T-helper 17 cell (primary cell): ENCODE measurements around the gene CLIP4. TPM values are rescaled to one million over a fixed set of nuclear protein-coding genes. Genes with fewer than 3 reads are reported as not detected.

Experiments used
- ATAC-seq: fragments of 150-1000 bp; cut with Tn5 transposase; 2 replicates; pipeline ENCODE4 v1.10.0; 2021; ENCODE audit warnings: mild to moderate bottlenecking, moderate library complexity
- DNase-seq, 3 donors: peaks; one replicate each; pipeline versions ENCODE4 v3.0.0 to v3.0.0-alpha.2; 2020 to 2021
- H3K9me3 ChIP-seq: one replicate; pipeline ENCODE4 v1.7.0; 2013; ENCODE audit warnings: low read length, mild to moderate bottlenecking; ENCODE audit not compliant: control insufficient read depth, poor library complexity, severe bottlenecking
- H3K27ac Mint-ChIP-seq: one replicate; pipeline ENCODE4 v1.8.0; 2022; ENCODE audit warnings: mild to moderate bottlenecking, moderate library complexity, mixed read lengths
- H3K27me3 Mint-ChIP-seq: one replicate; pipeline ENCODE4 v1.8.0; 2022; ENCODE audit warnings: mixed read lengths
- H3K36me3 Mint-ChIP-seq: one replicate; pipeline ENCODE4 v1.8.0; 2022; ENCODE audit warnings: low read depth, mixed read lengths
- H3K4me1 Mint-ChIP-seq: one replicate; pipeline ENCODE4 v1.8.0; 2022; ENCODE audit warnings: mild to moderate bottlenecking, mixed read lengths
- H3K4me3 Mint-ChIP-seq: one replicate; pipeline ENCODE4 v1.8.0; 2022; ENCODE audit warnings: mild to moderate bottlenecking, moderate library complexity, mixed read lengths
- total RNA-seq, 4 donors: library from RNA in 2 of 4; stranded (reverse) in 2 of 4; gene quantifications; one replicate each; pipeline ENCODE4 v1.2.3 and lab custom pipeline; 2022 to 2026

CLIP4 gene
- total RNA-seq, 2 donors from 2014 or later: 36.8 to 41.6 TPM

DNA sequence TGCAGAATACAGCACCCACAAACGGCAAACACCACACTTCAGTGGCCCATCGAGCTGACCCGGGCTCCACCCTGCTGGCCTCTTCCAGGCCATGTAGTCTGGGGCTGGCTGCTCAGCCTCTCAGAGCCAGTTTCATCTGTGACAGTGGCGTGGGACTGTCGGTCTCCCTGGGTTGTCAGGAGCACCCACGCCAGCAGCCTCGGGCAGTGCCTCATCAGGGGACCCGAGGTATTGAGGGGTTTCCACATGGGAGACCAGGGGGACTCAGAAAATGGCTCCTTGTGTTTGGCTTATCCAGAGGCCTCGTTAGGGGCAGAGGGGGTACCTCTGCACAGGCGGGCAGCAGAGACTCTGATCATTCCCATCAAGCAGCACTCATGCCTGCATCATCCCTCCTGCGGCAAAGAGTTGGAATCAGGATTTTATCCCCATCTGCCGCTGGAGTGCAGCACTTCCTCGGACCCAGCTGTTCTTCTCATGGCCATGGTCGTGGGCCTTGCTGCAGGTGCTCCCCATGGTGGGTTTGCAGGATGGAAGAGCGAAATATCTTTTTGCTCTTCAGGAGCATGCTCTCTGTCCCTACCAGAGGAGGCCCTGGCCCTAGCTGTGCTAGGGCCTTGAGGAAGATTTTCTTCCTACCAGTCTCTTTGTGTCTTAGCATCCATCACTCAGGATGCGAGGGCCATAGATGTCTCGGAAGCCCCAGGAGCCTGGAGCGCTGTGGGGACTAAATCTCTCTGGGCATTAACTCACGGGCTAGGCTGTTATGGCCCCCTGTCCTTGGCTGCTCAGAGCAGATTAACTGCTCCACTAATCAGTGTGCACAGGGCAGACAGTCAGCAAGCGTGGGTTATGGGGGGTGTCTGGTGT is 100.8 kb downstream of the CLIP4 start:
- DNase-seq: no peak
- no peak overlapping the region for H3K4me3 Mint-ChIP-seq
- H3K4me1 Mint-ChIP-seq: peaks cover 14% of the 10 kb centered on the region
- no peak overlapping the region for H3K27ac Mint-ChIP-seq
- H3K9me3 ChIP-seq: no peaks in the 10 kb centered on the region
- H3K27me3 Mint-ChIP-seq: no peaks in the 10 kb centered on the region
- peaks cover 2% of the 10 kb centered on the region for H3K36me3 Mint-ChIP-seq
- no peak for ATAC-seq

DNA sequence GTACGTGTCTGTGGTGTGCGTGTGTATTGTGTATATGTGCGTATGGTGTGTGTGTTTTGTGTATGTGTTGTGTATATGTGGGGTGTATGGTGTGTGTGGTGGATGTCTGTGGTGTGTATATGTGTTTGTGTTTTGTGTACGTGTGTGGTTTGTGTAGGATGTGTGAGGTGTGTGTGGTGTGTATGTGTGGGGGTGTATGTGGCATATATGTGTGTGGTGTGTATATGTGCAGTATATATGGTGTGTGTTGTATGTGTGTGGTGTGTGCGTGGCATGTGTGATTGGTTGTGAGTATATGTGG is 101.3 kb downstream of the CLIP4 start:
- Mint-ChIP-seq H3K36me3 (no peaks in the 10 kb centered on the region), H3K27me3 (no peaks in the 10 kb centered on the region), H3K27ac (no peak overlapping the region), H3K4me3 (no peak overlapping the region), H3K4me1 (peaks cover 10% of the 10 kb centered on the region)
- no peaks in the 10 kb centered on the region for H3K9me3 ChIP-seq
- no peak for DNase-seq
- no peak for ATAC-seq

DNA sequence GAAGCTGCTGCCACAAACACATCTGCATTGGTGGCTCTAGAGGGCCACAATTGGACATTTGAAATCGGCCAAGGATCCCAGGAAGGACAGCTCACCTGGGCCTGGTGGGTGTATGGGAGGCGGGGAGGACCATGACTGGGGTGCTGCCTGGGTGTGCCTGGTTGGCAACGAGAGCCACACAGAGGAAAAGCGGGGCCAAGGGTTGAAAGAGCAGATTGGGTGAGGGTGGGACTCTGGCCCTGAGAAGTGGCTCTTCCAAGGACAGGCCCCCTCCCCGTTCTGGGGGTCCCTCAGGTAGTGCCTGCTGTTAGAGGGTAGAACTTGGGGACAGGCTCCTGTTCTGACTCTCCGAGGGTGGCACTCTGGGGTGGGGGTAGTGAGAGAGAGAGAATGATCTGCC is 102.9 kb downstream of the CLIP4 start:
- DNase-seq (no peak), ATAC-seq (no peak)
- Mint-ChIP-seq H3K27ac (no peak overlapping the region), H3K4me3 (no peak overlapping the region), H3K27me3 (no peaks in the 10 kb centered on the region), H3K4me1 (peaks cover 6% of the 10 kb centered on the region), H3K36me3 (no peaks in the 10 kb centered on the region)
- no peaks in the 10 kb centered on the region for H3K9me3 ChIP-seq

DNA sequence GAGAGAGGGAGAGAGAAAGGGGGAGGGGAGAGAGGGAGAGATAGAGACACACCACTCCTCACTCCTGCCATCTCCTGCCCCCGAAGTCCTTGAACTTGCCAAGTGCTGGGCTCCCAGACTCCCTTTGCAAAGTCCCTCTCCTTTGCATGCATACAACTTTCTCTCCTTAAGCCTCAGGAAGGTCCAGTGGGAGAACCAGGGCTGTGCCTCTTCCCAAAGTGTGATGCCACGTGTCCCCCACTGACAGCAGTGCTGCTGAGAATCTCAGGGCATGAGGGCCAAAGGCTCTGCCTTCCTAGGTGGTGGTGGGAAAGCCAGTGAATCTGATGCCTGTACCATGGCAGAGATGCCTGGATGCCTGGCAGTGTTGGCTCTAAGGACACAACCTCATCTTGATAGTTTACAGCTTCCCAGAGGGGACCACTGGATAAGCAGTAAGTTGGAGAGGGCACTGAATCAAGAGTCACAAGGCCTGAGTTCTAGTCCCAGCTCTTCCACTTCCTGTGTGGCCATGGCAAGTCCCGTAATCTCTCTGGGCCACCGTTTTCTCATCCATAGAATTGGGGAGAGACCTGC is 103.4 kb downstream of the CLIP4 start:
- H3K4me1 Mint-ChIP-seq: peaks cover 4% of the 10 kb centered on the region
- ATAC-seq (no peak), DNase-seq (no peak)
- no peaks in the 10 kb centered on the region for H3K36me3 Mint-ChIP-seq
- H3K4me3 Mint-ChIP-seq: no peak overlapping the region
- H3K27me3 Mint-ChIP-seq: no peaks in the 10 kb centered on the region
- no peak overlapping the region for H3K27ac Mint-ChIP-seq
- no peaks in the 10 kb centered on the region for H3K9me3 ChIP-seq

DNA sequence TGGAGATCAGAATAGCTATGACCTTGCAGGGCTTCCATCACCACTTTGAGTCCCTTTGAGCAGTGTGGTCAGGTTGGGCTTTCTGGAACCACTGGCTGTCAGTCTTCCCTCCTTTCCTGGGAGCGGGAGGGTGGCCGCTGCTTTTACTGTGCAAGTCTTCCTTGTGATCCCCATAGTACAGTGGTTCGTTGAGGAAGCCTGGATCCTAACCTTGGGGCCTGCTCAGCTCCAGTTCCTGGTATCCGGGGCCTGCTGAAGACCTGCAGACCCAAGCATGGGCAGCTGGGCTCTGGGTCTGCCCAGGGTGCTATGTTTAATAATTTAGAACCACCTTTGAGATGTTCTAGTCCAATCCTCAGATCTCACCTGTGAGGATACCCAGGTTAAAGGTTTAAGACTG is 104.2 kb downstream of the CLIP4 start:
- DNase-seq (no peak), ATAC-seq (no peak)
- H3K9me3 ChIP-seq: no peaks in the 10 kb centered on the region
- no peak overlapping the region for H3K27ac Mint-ChIP-seq
- H3K4me3 Mint-ChIP-seq: no peak overlapping the region
- no peaks in the 10 kb centered on the region for H3K36me3 Mint-ChIP-seq
- peaks cover 2% of the 10 kb centered on the region for H3K4me1 Mint-ChIP-seq
- H3K27me3 Mint-ChIP-seq: no peaks in the 10 kb centered on the region

DNA sequence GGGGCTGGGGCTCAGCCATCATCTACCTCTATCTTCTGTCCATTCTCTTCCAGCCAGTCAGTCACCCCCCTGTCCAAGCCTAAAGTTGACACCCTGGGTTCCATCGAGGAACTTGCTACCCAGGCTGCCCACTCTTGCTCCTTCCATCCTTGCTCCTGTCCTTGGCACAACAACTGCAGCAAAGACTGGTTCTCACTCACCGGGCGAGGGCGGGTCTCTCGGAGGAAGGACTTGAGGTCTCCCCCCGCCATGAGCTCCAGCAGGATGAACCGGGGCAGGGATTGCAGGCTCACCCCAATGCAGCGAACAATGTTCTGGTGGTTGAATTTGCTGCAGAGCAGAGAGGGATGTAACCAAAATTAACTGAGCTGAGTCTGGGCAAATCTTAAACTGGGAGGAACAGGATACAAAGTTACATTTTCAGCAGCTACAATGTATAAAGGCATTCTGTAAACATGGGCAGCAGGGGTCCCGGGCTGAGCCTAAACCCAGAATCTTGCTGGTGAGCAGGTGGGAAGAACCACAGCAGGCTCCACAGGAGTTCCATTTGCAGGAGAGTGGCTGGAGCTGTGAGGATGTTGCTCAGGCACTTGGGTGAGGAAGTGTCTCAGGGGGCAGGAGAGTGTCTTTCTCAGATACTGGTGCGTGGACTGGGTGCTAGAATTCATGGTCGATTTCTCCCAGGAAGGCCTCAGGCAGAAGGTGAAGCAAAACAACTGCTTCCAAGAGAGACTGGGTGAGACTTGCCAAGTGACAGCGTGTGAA is 105.5 kb downstream of the CLIP4 start:
- no peak overlapping the region for H3K27ac Mint-ChIP-seq

DNA sequence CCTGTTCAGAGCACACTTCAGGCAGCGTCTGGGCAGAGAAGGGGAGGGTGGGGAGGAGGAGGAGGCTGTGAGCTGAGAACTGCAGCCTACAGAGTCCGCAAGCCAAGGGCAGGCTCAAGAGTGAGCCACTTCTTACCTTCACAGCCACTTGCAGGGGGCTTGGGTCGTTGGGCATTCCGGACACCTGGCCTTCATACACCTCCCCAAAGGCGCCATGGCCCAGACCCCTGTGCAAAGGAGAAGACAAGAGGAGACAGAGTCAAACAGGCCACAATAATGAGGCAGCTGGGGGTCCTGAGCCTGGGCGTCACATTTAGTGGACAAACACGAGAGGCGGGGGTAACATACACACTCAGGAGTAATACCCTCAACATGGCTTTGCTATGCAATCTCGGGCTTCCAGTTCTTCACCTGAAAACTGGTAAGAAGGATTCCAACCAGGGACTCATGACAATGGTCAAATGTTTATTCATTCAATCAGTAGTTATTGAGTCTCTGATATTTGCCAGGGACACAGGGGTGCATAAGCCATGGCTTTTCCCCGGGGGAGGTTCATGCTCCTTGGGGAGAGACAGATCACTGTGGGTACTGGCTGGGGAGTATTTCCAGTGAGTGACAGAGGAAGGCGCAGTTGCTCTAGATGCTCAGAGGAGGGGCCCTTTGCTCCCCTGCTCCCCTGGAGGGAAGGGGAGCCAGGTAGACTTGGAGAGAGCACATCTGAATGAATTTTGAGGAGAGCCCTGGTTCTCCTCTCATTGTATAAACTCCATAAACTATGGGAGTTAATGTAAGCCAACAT is 107.4 kb downstream of the CLIP4 start:
- DNase-seq: no peak
- H3K27me3 Mint-ChIP-seq: peaks cover 16% of the 10 kb centered on the region
- no peak overlapping the region for H3K4me3 Mint-ChIP-seq
- no peak overlapping the region for H3K27ac Mint-ChIP-seq
- H3K36me3 Mint-ChIP-seq: no peaks in the 10 kb centered on the region
- no peaks in the 10 kb centered on the region for H3K4me1 Mint-ChIP-seq
- H3K9me3 ChIP-seq: no peaks in the 10 kb centered on the region
- no peak for ATAC-seq

More for the DNA sequence above, 105.5 kb downstream of the CLIP4 start:
- no peaks in the 10 kb centered on the region for H3K4me1 Mint-ChIP-seq
- no peak overlapping the region for H3K4me3 Mint-ChIP-seq
- H3K27me3 Mint-ChIP-seq: peaks cover 4% of the 10 kb centered on the region
- H3K36me3 Mint-ChIP-seq: no peaks in the 10 kb centered on the region
- H3K9me3 ChIP-seq: no peaks in the 10 kb centered on the region
- no peak for DNase-seq
- ATAC-seq: no peak

DNA sequence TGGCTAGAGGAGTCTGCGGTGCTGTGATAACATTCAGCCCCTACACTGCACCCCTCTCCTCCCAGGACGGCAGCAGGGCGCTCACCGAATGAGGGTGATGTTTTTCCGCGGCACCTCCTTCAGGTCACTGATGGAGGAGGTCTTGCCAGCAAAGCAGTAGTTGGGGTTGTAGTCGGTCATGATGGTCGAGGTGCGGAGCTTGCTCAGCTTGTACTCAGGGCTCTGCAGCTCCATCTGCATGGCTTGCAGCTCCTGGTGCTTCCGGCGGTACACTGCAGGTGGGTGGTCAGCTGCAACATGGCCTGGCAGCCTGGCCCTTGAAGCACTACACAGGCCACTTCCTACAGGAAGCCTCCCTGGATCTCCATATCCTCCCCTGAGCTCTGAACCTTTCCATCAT is 108.0 kb downstream of the CLIP4 start:
- no peaks in the 10 kb centered on the region for H3K4me1 Mint-ChIP-seq
- H3K27ac Mint-ChIP-seq: no peak overlapping the region
- H3K9me3 ChIP-seq: no peaks in the 10 kb centered on the region
- no peaks in the 10 kb centered on the region for H3K36me3 Mint-ChIP-seq
- H3K4me3 Mint-ChIP-seq: no peak overlapping the region
- DNase-seq: no peak
- no peak for ATAC-seq
- H3K27me3 Mint-ChIP-seq: peaks cover 16% of the 10 kb centered on the region

DNA sequence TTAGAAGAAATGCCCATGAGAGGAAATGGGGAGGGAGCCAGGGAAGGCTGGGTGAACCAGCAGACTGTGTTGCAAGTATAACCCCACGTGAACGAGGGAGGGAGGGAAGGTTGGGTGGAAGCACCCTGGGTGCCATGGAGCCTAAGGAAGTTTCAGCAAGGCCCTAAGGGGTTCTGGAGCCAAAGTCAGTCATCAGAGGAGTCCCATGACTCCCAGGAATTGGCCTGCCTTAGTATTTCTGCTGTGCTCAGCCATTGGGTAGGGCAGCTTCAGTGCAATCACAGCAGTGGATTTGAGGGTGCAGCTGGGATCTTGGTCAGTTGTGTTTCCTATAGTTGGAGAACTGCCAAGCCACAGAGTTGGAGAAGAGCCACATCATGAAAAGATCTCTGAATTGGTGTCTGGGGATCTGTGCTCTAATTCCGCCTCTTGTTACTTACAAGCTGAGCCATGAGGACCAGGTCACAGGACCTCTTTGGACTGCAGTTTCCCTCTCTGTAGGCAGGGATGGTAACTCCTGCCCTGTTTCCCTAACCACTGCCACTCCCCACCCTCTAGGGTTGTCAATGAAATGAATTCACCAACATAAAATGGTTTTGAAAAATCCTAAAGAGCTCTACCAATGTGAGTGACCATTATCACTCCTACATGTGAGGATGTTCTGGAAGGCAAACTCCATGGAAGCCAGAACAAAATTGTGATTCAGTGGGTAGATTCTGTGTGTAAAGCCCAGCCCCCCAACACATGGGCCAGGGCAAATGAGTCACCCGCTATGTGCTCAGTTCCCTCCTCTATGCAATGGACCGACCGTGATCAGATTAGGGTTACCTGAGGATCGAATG is 108.9 kb downstream of the CLIP4 start:
- Mint-ChIP-seq H3K4me1 (no peaks in the 10 kb centered on the region), H3K4me3 (no peak overlapping the region), H3K27ac (no peak overlapping the region), H3K27me3 (peaks cover 20% of the 10 kb centered on the region), H3K36me3 (no peaks in the 10 kb centered on the region)
- DNase-seq (no peak), ATAC-seq (no peak)
- no peaks in the 10 kb centered on the region for H3K9me3 ChIP-seq

DNA sequence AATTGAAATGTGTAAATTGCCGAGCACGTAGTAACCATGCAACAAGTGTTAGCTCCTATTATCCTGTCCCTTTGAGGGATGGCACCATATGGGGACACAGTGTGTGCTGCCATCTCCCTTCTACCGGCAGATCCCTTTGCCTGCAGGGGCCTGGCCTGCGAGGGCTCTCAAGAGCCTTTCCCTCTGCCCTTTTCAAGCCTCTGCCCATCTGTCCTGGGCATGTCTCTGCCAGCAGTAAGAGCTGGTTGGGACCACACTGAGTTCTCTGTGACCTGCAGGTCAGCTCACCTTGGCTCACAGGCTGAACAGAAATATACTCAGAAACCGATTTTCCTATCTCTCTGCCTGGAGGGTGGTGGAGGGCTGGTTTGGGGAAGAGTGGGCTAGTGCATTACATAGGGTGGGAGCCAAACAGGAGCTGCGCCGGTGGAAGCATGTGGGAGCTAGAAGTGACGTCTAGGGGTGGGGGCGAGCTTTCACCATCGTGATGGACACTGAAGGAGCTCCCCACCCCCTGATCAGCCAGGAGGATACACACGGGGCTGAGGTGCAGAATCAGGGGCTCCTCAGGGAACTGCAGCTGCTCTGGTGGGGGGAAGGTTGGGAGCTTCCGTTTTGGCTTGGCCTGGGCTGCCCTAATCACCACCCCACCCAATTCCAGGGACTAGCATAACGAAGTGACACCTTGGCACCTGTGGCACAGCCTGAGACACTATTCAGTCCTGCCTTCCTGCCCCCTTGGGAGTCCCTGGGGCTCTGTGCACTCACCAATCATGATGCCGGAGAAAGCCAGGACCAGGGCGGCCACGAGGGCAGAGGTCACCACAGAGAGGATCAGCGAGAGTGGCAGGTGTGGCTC is 109.7 kb downstream of the CLIP4 start:
- no peak overlapping the region for H3K4me3 Mint-ChIP-seq
- no peak for DNase-seq
- ATAC-seq: no peak
- peaks cover 25% of the 10 kb centered on the region for H3K27me3 Mint-ChIP-seq
- no peaks in the 10 kb centered on the region for H3K4me1 Mint-ChIP-seq
- H3K9me3 ChIP-seq: no peaks in the 10 kb centered on the region
- H3K36me3 Mint-ChIP-seq: no peaks in the 10 kb centered on the region
- no peak overlapping the region for H3K27ac Mint-ChIP-seq

DNA sequence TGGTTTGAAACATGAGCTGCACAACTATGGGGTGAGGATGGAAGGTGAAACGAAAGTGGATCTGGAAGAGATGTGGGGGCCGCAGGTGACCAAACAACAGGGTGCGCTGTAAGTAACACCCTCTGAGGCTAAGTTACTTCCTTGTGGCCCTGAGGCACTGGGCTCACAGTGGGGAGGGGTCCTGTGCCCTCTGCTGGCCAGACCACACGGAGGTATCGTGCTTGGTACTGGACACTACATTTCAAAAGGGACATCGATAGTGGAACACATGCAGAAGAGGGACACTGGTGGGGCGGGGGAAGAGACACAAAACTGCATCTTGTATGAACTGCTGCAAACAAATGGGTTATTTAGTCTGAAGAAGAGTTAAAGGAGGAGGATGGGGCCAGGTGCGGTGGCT is 110.6 kb downstream of the CLIP4 start:
- DNase-seq: no peak
- H3K9me3 ChIP-seq: no peaks in the 10 kb centered on the region
- Mint-ChIP-seq H3K27ac (no peak overlapping the region), H3K4me1 (no peaks in the 10 kb centered on the region), H3K36me3 (no peaks in the 10 kb centered on the region), H3K27me3 (peaks cover 31% of the 10 kb centered on the region), H3K4me3 (no peak overlapping the region)
- ATAC-seq: no peak

DNA sequence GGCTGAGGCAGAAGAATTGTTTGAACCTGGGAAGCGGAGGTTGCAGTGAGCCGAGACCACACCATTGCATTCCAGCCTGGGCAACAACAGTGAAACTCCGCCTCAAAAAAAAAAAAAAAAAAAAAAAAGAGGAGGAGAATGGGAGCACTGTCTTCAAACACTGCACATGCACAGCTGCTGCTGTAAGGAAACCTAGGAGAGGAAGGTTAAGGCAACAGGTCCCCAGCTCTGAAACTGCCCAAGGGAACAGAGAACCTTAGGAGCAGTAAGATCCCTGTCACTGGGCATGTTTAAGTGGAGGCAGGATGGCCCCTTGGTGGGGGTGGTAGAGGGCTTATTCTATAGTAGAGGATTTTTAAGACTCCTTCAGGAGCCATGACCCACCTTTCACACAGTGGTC is 111.2 kb downstream of the CLIP4 start:
- no peaks in the 10 kb centered on the region for H3K9me3 ChIP-seq
- ATAC-seq: no peak
- no peaks in the 10 kb centered on the region for H3K36me3 Mint-ChIP-seq
- peaks cover 31% of the 10 kb centered on the region for H3K27me3 Mint-ChIP-seq
- H3K4me3 Mint-ChIP-seq: no peak overlapping the region
- no peak for DNase-seq
- no peaks in the 10 kb centered on the region for H3K4me1 Mint-ChIP-seq
- no peak overlapping the region for H3K27ac Mint-ChIP-seq
